Stimulated activated CD8-positive, alpha-beta memory T cell treated with anti-CD3 and anti-CD28 coated beads, Interleukin-2, amount 100 ng/mL, for 48 hours (primary cell): ENCODE data around the gene LYZL6.
"Not testable (repeated sequence)": the region's sequence is repeated elsewhere in the genome, so short reads cannot be mapped to it uniquely, and the experiment has no call there.

Experiments
- DNase-seq, 2 donors: peaks; one replicate each; pipeline ENCODE4 v3.0.0-alpha.2; 2020; ENCODE audit warnings: low read depth in 2 of 2

LYZL6 gene

GRCh38 chr17:35906926-35907637 lies 36.4 kb downstream of the LYZL6 start:
- DNase-seq, result no peak

- no peak for DNase-seq
These were observed 37.2 kb downstream of the LYZL6 start for GRCh38 chr17:35906191-35906925.

GRCh38 chr17:35903451-35903850 lies 40.1 kb downstream of the LYZL6 start:
- no peak for DNase-seq

GRCh38 chr17:35901631-35902175 lies 41.8 kb downstream of the LYZL6 start:
- DNase-seq, result no peak

GRCh38 chr17:35900708-35901480 lies 42.6 kb downstream of the LYZL6 start:
- no peak for DNase-seq

GRCh38 chr17:35900280-35900679 lies 43.2 kb downstream of the LYZL6 start:
- DNase-seq, result no peak

GRCh38 chr17:35898283-35899070 lies 45.0 kb downstream of the LYZL6 start:
- DNase-seq, result no peak

- not testable (repeated sequence) for DNase-seq
These were observed 45.7 kb downstream of the LYZL6 start for GRCh38 chr17:35897772-35898171.

- DNase-seq, result no peak
These were observed 47.6 kb downstream of the LYZL6 start for GRCh38 chr17:35895636-35896587.

- no peak for DNase-seq
These were observed 49.3 kb downstream of the LYZL6 start for GRCh38 chr17:35894206-35894605.

- no peak for DNase-seq
These were observed 49.8 kb downstream of the LYZL6 start for GRCh38 chr17:35893751-35894150.

GRCh38 chr17:35892091-35893035 lies 51.1 kb downstream of the LYZL6 start:
- DNase-seq, result peak in 1 of 2 donors; percentile 69

- DNase-seq, result no peak
These were observed 52.2 kb downstream of the LYZL6 start for GRCh38 chr17:35891269-35891668.

- no peak for DNase-seq
These were observed 52.7 kb downstream of the LYZL6 start for GRCh38 chr17:35890774-35891155.

GRCh38 chr17:35889818-35890773 lies 53.4 kb downstream of the LYZL6 start:
- DNase-seq, result no peak

GRCh38 chr17:35889241-35889640 lies 54.3 kb downstream of the LYZL6 start:
- no peak for DNase-seq
